HG02870 (cell line): ENCODE measurements around the gene TMEM50A.
A peak's percentile ranks its signal among the peaks of the same experiment; 100 is the strongest.
"Not testable (repeated sequence)": the region's sequence is repeated elsewhere in the genome, so short reads cannot be mapped to it uniquely, and the experiment has no call there.

Experiments used
- ATAC-seq: cut with Tn5 transposase; IDR thresholded peaks from one replicate; pipeline ENCODE4 v1.9.1; 2021; ENCODE audit warnings: mild to moderate bottlenecking, moderate library complexity; ENCODE audit not compliant: unreplicated experiment

The TMEM50A gene

GRCh38 chr1:25338188-25338981, at the start of gene TMEM50A:
TMEM50A (plus strand) TSS chr1:25338334; CDS start chr1:25340487, 2,153 bp downstream.
- ATAC-seq = peak; percentile 65

- not testable (repeated sequence) for ATAC-seq
These were observed 49.5 kb upstream of the TMEM50A start for GRCh38 chr1:25288573-25289101.

- ATAC-seq = not testable (repeated sequence)
These were observed 48.1 kb upstream of the TMEM50A start for GRCh38 chr1:25290043-25290442.

- not testable (repeated sequence) for ATAC-seq
These were observed 44.7 kb upstream of the TMEM50A start for GRCh38 chr1:25293426-25293825.

- not testable (repeated sequence) for ATAC-seq
These were observed 43.0 kb upstream of the TMEM50A start for GRCh38 chr1:25294889-25295826.

GRCh38 chr1:25296501-25296900, 41.6 kb upstream of the TMEM50A start:
- not testable (repeated sequence) for ATAC-seq

- not testable (repeated sequence) for ATAC-seq
These were observed 37.4 kb upstream of the TMEM50A start for GRCh38 chr1:25300729-25301128.

GRCh38 chr1:25302330-25302729, 35.8 kb upstream of the TMEM50A start:
- not testable (repeated sequence) for ATAC-seq

- ATAC-seq = not testable (repeated sequence)
These were observed 33.2 kb upstream of the TMEM50A start for GRCh38 chr1:25304936-25305335.

GRCh38 chr1:25308168-25308567, 30.0 kb upstream of the TMEM50A start:
- ATAC-seq = not testable (repeated sequence)

GRCh38 chr1:25309085-25309484, 29.0 kb upstream of the TMEM50A start:
- ATAC-seq = not testable (repeated sequence)

- not testable (repeated sequence) for ATAC-seq
These were observed 28.6 kb upstream of the TMEM50A start for GRCh38 chr1:25309486-25309885.

- not testable (repeated sequence) for ATAC-seq
These were observed 25.2 kb upstream of the TMEM50A start for GRCh38 chr1:25312806-25313470.

GRCh38 chr1:25320314-25320938, 17.7 kb upstream of the TMEM50A start:
- not testable (repeated sequence) for ATAC-seq

- ATAC-seq = not testable (repeated sequence)
These were observed 16.0 kb upstream of the TMEM50A start for GRCh38 chr1:25322127-25322526.

- not testable (repeated sequence) for ATAC-seq
These were observed 13.7 kb upstream of the TMEM50A start for GRCh38 chr1:25324407-25324806.

- ATAC-seq = not testable (repeated sequence)
These were observed 10.0 kb upstream of the TMEM50A start for GRCh38 chr1:25327864-25328790.

- not testable (repeated sequence) for ATAC-seq
These were observed 9.3 kb upstream of the TMEM50A start for GRCh38 chr1:25328791-25329185.

GRCh38 chr1:25329336-25329735, 8.8 kb upstream of the TMEM50A start:
- ATAC-seq = not testable (repeated sequence)
